Mesothelial cell of epicardium (in vitro differentiated cells): ENCODE results near the gene ADGRV1. TPM values are rescaled to one million over a fixed set of nuclear protein-coding genes. Genes with fewer than 3 reads are reported as not detected.

Experiments used
- DNase-seq, 2 experiments: peaks; one replicate each; pipeline ENCODE4 v3.0.0; 2021; ENCODE audit warnings: low spot score in 2 of 2; ENCODE audit not compliant: unreplicated experiment in 2 of 2
- H3K27ac Mint-ChIP-seq: 2 replicates; pipeline ENCODE4 v1.8.0; 2021; ENCODE audit warnings: mixed read lengths
- H3K27me3 Mint-ChIP-seq: 2 replicates; pipeline ENCODE4 v1.8.0; 2021; ENCODE audit warnings: low read depth, mixed read lengths
- H3K36me3 Mint-ChIP-seq: 2 replicates; pipeline ENCODE4 v1.8.0; 2021; ENCODE audit warnings: mixed read lengths
- H3K4me1 Mint-ChIP-seq: 2 replicates; pipeline ENCODE4 v1.8.0; 2021; ENCODE audit warnings: mixed read lengths
- H3K4me3 Mint-ChIP-seq: 2 replicates; pipeline ENCODE4 v1.8.0; 2021; ENCODE audit warnings: mild to moderate bottlenecking, moderate library complexity, mixed read lengths
- H3K9me3 Mint-ChIP-seq: 2 replicates; pipeline ENCODE4 v1.8.0; 2021; ENCODE audit warnings: mixed read lengths
- CTCF ChIP-seq: fragments of 200-600 bp; sonication (generic); IDR thresholded peaks from one replicate; pipeline ENCODE4 v1.5.0; 2021; ENCODE audit warnings: antibody characterized with exemption; ENCODE audit not compliant: unreplicated experiment
- total RNA-seq: library from RNA; stranded (reverse); gene quantifications from 3 replicates; pipeline ENCODE4 v1.2.1, GENCODE V29; 2021

Gene ADGRV1
- total RNA-seq, 1 donor from 2014 or later = 25.4 TPM

DNA sequence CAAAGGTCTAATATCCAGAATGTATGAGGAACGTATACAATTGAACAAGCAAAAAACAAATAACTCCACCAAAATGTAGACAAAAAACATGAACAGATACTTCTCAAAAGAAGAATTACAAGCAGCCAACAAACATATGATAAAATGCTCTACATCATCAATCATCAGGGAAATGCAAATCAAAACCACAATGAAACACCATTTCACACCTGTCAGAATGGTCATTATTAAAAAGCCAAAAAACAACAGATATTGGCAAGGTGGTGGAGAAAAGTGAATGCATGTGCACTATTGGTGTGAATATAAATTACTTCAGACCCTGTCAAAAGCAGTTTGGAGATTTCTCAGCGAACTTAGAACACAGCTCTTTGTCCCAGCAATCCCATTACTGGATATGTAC is 510.8 kb downstream of the ADGRV1 start:
- no peak for TF ChIP-seq CTCF
- Mint-ChIP-seq H3K9me3 (peaks cover 12% of the 10 kb centered on the region), H3K27me3 (no peaks in the 10 kb centered on the region), H3K4me3 (no peak overlapping the region), H3K27ac (no peak overlapping the region), H3K4me1 (no peaks in the 10 kb centered on the region), H3K36me3 (peaks cover 7% of the 10 kb centered on the region)
- no peak for DNase-seq

- H3K4me1 Mint-ChIP-seq = no peaks in the 10 kb centered on the region
- H3K4me3 Mint-ChIP-seq = no peak overlapping the region
- no peak for TF ChIP-seq CTCF
- H3K27me3 Mint-ChIP-seq = no peaks in the 10 kb centered on the region
- peaks cover 8% of the 10 kb centered on the region for H3K36me3 Mint-ChIP-seq
- H3K9me3 Mint-ChIP-seq = peaks cover 13% of the 10 kb centered on the region
- no peak overlapping the region for H3K27ac Mint-ChIP-seq
- no peak for DNase-seq
These were observed 512.4 kb downstream of the ADGRV1 start for GRCh38 chr5:91070761-91071550.

DNA sequence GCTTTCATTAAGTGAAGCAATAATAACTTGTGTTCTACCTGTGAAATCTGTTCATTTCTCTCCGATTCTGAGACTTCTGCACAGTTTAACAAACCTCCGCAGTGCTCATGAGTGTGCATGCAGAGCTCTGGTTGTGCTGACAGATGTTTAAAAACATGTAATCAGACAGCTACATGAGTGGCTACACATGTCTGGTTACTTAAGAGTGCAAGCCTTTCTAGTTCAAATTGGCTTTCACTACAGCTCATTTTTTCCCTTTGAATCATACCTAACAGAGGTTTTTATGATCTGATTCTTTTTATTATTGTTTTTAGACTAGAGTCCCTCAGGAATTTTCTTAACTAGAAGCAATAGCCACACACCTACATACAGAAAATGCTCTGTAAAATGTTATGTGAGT is 514.3 kb downstream of the ADGRV1 start:
- no peak for TF ChIP-seq CTCF
- H3K9me3 Mint-ChIP-seq = peaks cover 13% of the 10 kb centered on the region
- no peak for DNase-seq
- no peak overlapping the region for H3K27ac Mint-ChIP-seq
- no peaks in the 10 kb centered on the region for H3K27me3 Mint-ChIP-seq
- H3K4me1 Mint-ChIP-seq = no peaks in the 10 kb centered on the region
- peaks cover 8% of the 10 kb centered on the region for H3K36me3 Mint-ChIP-seq
- H3K4me3 Mint-ChIP-seq = no peak overlapping the region

DNA sequence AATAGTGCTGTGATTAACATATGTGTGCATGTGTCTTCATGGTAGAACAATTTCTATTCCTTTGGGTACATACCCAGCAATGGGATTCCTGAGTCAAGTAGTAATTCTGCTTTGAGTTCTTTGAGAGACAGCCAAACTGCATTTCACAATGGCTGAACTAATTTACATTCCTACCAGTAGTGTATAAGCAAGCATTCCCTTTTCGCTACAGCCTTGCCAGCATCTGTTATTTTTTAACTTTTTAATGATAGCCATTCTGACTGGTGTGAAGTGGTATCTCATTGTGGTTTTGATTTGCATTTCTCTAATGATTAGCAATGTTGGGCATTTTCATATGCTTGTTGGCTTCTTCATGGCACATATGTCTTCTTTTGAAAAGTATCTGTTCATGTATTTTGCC is 516.0 kb downstream of the ADGRV1 start:
- Mint-ChIP-seq H3K4me3 (no peak overlapping the region), H3K27me3 (no peaks in the 10 kb centered on the region), H3K27ac (no peak overlapping the region), H3K4me1 (peaks cover 5% of the 10 kb centered on the region), H3K9me3 (peaks cover 4% of the 10 kb centered on the region), H3K36me3 (peaks cover 5% of the 10 kb centered on the region)
- no peak for TF ChIP-seq CTCF
- no peak for DNase-seq

GRCh38 chr5:91076138-91076537 is 517.5 kb downstream of the ADGRV1 start:
- Mint-ChIP-seq H3K36me3 (peaks cover 5% of the 10 kb centered on the region), H3K27ac (no peak overlapping the region), H3K4me1 (peaks cover 5% of the 10 kb centered on the region), H3K9me3 (peaks cover 4% of the 10 kb centered on the region), H3K4me3 (no peak overlapping the region), H3K27me3 (no peaks in the 10 kb centered on the region)
- TF ChIP-seq CTCF = no peak
- DNase-seq = no peak
